GM04503 (cell line): Measurements from ENCODE around the gene DSCAML1.

ENCODE experiments used
- DNase-seq: peaks from one replicate; pipeline ENCODE4 v3.0.0-alpha.2; 2012; ENCODE audit warnings: low read depth

The DSCAML1 gene

GRCh38 chr11:117547195-117547850, 249.7 kb downstream of the DSCAML1 start:
- no peak for DNase-seq

GRCh38 chr11:117546431-117547194, 250.4 kb downstream of the DSCAML1 start:
- no peak for DNase-seq

- DNase-seq: no peak
Observed at GRCh38 chr11:117545706-117546105, 251.3 kb downstream of the DSCAML1 start.

GRCh38 chr11:117544130-117544800, 252.8 kb downstream of the DSCAML1 start:
- no peak for DNase-seq

GRCh38 chr11:117541211-117541610, 255.8 kb downstream of the DSCAML1 start:
- DNase-seq: no peak

- peak; percentile 10 for DNase-seq
Observed at GRCh38 chr11:117538263-117539135, 258.5 kb downstream of the DSCAML1 start.

GRCh38 chr11:117535850-117536411, 261.1 kb downstream of the DSCAML1 start:
- DNase-seq: no peak

- DNase-seq: no peak
Observed at GRCh38 chr11:117535201-117535849, 261.7 kb downstream of the DSCAML1 start.

- no peak for DNase-seq
Observed at GRCh38 chr11:117532568-117532967, 264.4 kb downstream of the DSCAML1 start.

- DNase-seq: no peak
Observed at GRCh38 chr11:117529816-117530215, 267.2 kb downstream of the DSCAML1 start.

GRCh38 chr11:117528097-117528721, 268.8 kb downstream of the DSCAML1 start:
- no peak for DNase-seq

- no peak for DNase-seq
Observed at GRCh38 chr11:117527271-117527670, 269.7 kb downstream of the DSCAML1 start.

GRCh38 chr11:117525866-117526542, 271.0 kb downstream of the DSCAML1 start:
- no peak for DNase-seq

GRCh38 chr11:117524468-117525183, 272.4 kb downstream of the DSCAML1 start:
- DNase-seq: no peak

- DNase-seq: peak; percentile 16
Observed at GRCh38 chr11:117523680-117524079, 273.3 kb downstream of the DSCAML1 start.

GRCh38 chr11:117521974-117522373, 275.0 kb downstream of the DSCAML1 start:
- DNase-seq: no peak

GRCh38 chr11:117520966-117521365, 276.1 kb downstream of the DSCAML1 start:
- no peak for DNase-seq

- no peak for DNase-seq
Observed at GRCh38 chr11:117520201-117520600, 276.8 kb downstream of the DSCAML1 start.

- DNase-seq: no peak
Observed at GRCh38 chr11:117519590-117519989, 277.4 kb downstream of the DSCAML1 start.
